Activated T-cell treated with anti-CD3 and anti-CD28 coated beads, Interleukin-2, amount 50 U/mL, for 72 hours (primary cell): Measurements from ENCODE around the gene RALGPS1. TPM values are rescaled to one million over a fixed set of nuclear protein-coding genes. Genes with fewer than 3 reads are reported as not detected.
A peak's percentile ranks its signal among the peaks of the same experiment; 100 is the strongest.

Source experiments
- ATAC-seq, 2 donors: fragments of 150-1000 bp; cut with Tn5 transposase; replicated peaks in 1 of 2; 2 replicates each; pipeline ENCODE4 v1.10.0; 2021; ENCODE audit warnings: moderate library complexity in 2 of 2, mild to moderate bottlenecking in 1 of 2
- DNase-seq, 2 donors: peaks; one replicate each; pipeline ENCODE4 v3.0.0; 2021 to 2022; ENCODE audit warnings: mixed read lengths in 1 of 2
- H3K27ac Mint-ChIP-seq: one replicate; pipeline ENCODE4 v1.8.0; 2022; ENCODE audit warnings: mild to moderate bottlenecking, moderate library complexity, mixed read lengths
- H3K27me3 Mint-ChIP-seq: one replicate; pipeline ENCODE4 v1.8.0; 2022; ENCODE audit warnings: low read depth, mixed read lengths
- H3K36me3 Mint-ChIP-seq, 2 donors: one replicate each; pipeline ENCODE4 v1.8.0; 2022; ENCODE audit warnings: mixed read lengths in 2 of 2, mild to moderate bottlenecking in 1 of 2; ENCODE audit not compliant: insufficient read depth in 2 of 2
- H3K4me1 Mint-ChIP-seq: one replicate; pipeline ENCODE4 v1.8.0; 2022; ENCODE audit warnings: low read depth, mixed read lengths
- H3K4me3 Mint-ChIP-seq, 2 donors: one replicate each; pipeline ENCODE4 v1.8.0; 2022; ENCODE audit warnings: mild to moderate bottlenecking in 2 of 2, mixed read lengths in 2 of 2, moderate library complexity in 2 of 2
- H3K9me3 Mint-ChIP-seq, 2 donors: one replicate each; pipeline ENCODE4 v1.8.0; 2022; ENCODE audit warnings: mixed read lengths in 2 of 2
- total RNA-seq, 2 donors: library from RNA; stranded (reverse); gene quantifications; one replicate each; pipeline ENCODE4 v1.2.3, GENCODE V29; 2022

Gene RALGPS1
- total RNA-seq, 2 donors from 2014 or later = 3.3 to 3.4 TPM

GRCh38 chr9:126885131-126885641, 29.4 kb upstream of the RALGPS1 start:
- Mint-ChIP-seq H3K4me3 (no peak overlapping the region), H3K9me3 (no peaks in the 10 kb centered on the region), H3K4me1 (no peaks in the 10 kb centered on the region), H3K36me3 (no peaks in the 10 kb centered on the region), H3K27ac (no peak overlapping the region), H3K27me3 (no peaks in the 10 kb centered on the region)
- ATAC-seq (no peak), DNase-seq (no peak)

GRCh38 chr9:126886034-126886822, 28.4 kb upstream of the RALGPS1 start:
- H3K27me3 Mint-ChIP-seq = no peaks in the 10 kb centered on the region
- DNase-seq = no peak
- ATAC-seq = no peak
- H3K27ac Mint-ChIP-seq = no peak overlapping the region
- no peaks in the 10 kb centered on the region for H3K36me3 Mint-ChIP-seq
- H3K4me1 Mint-ChIP-seq = no peaks in the 10 kb centered on the region
- H3K9me3 Mint-ChIP-seq = no peaks in the 10 kb centered on the region
- H3K4me3 Mint-ChIP-seq = no peak overlapping the region

DNA sequence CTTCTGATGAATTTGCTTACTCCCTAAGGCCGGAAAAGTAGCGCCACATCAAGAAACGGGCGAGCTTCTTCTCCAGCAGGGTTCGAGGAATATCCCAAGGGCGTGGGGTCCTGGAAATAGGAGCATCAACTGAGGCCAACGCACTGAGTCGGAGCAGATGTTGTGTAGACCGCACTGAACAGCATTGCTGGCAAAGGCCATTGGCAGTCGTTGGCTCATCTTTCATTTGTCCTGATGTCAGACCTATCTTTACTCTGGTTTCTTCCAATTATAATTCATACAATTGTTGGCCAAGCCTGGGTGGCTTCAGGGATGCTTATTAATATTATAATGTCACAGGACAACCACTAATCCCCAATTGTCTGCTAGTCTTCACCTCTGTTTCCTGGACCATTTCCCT, 27.7 kb upstream of the RALGPS1 start:
- no peaks in the 10 kb centered on the region for H3K36me3 Mint-ChIP-seq
- no peak for ATAC-seq
- no peaks in the 10 kb centered on the region for H3K27me3 Mint-ChIP-seq
- no peak overlapping the region for H3K4me3 Mint-ChIP-seq
- H3K27ac Mint-ChIP-seq = no peak overlapping the region
- no peaks in the 10 kb centered on the region for H3K4me1 Mint-ChIP-seq
- DNase-seq = no peak
- H3K9me3 Mint-ChIP-seq = no peaks in the 10 kb centered on the region

GRCh38 chr9:126891676-126892075, 22.9 kb upstream of the RALGPS1 start:
- no peak overlapping the region for H3K4me3 Mint-ChIP-seq
- H3K36me3 Mint-ChIP-seq = no peaks in the 10 kb centered on the region
- DNase-seq (no peak), ATAC-seq (no peak)
- H3K27me3 Mint-ChIP-seq = peaks cover 6% of the 10 kb centered on the region
- no peaks in the 10 kb centered on the region for H3K9me3 Mint-ChIP-seq
- H3K4me1 Mint-ChIP-seq = peaks cover 5% of the 10 kb centered on the region
- H3K27ac Mint-ChIP-seq = no peak overlapping the region

DNA sequence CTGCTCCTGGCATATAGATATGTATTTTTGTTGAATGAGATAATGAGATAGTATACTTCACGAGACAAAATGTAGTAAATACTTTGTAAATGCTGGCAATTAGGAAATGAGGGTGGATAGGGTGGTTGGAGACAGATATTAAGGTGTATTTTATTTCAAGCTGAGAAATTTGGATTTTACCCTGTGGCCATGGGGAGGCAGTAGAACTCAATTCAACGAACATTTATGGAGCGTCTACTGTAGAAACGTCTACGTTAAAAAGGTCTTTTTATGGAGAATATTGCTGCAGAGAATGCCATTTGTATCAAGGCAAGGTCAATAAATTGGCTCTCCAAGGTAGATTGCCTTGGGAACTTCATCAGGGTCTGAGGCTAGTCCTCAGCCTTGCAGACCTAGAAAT, 21.5 kb upstream of the RALGPS1 start:
- Mint-ChIP-seq H3K27ac (no peak overlapping the region), H3K4me3 (no peak overlapping the region), H3K36me3 (no peaks in the 10 kb centered on the region), H3K9me3 (no peaks in the 10 kb centered on the region), H3K27me3 (peaks cover 12% of the 10 kb centered on the region), H3K4me1 (peaks cover 5% of the 10 kb centered on the region)
- DNase-seq (no peak), ATAC-seq (no peak)

GRCh38 chr9:126894052-126894603, 20.5 kb upstream of the RALGPS1 start:
- H3K27me3 Mint-ChIP-seq = peaks cover 12% of the 10 kb centered on the region
- no peak overlapping the region for H3K27ac Mint-ChIP-seq
- H3K36me3 Mint-ChIP-seq = no peaks in the 10 kb centered on the region
- no peaks in the 10 kb centered on the region for H3K9me3 Mint-ChIP-seq
- H3K4me3 Mint-ChIP-seq = no peak overlapping the region
- no peak for DNase-seq
- peaks cover 5% of the 10 kb centered on the region for H3K4me1 Mint-ChIP-seq
- no peak for ATAC-seq

- Mint-ChIP-seq H3K4me1 (no peaks in the 10 kb centered on the region), H3K4me3 (no peak overlapping the region), H3K27ac (no peak overlapping the region), H3K27me3 (peaks cover 6% of the 10 kb centered on the region), H3K9me3 (peaks cover 0 to 8% of the 10 kb centered on the region in 2 donors), H3K36me3 (peaks cover 0 to 5% of the 10 kb centered on the region in 2 donors)
- no peak for ATAC-seq
- no peak for DNase-seq
Observed at GRCh38 chr9:126902210-126902609, 12.4 kb upstream of the RALGPS1 start.

DNA sequence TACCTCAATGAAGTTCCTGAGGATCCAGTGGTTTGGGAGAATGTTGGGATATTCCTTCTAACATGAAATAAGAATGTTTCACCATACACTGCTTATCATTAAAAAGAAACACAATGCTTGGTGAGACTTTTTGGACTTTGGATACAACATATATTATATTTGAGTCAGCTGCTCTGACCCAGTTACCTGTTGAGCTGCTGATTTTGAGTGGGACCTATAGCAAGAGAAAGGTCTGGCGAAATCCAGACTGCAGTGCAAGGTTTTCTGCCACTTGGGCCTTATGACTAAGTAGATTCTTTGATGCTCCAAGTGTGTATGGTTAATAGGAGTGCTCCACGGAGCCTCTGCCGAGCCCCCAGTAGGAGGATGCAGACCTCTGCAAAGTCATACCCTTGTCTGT, 10.0 kb upstream of the RALGPS1 start:
- H3K36me3 Mint-ChIP-seq = peaks cover 0 to 5% of the 10 kb centered on the region in 2 donors

GRCh38 chr9:126906091-126906490, 8.5 kb upstream of the RALGPS1 start:
- Mint-ChIP-seq H3K4me1 (no peaks in the 10 kb centered on the region), H3K9me3 (peaks cover 0 to 6% of the 10 kb centered on the region in 2 donors), H3K36me3 (peaks cover 0 to 3% of the 10 kb centered on the region in 2 donors), H3K27me3 (no peaks in the 10 kb centered on the region), H3K4me3 (no peak overlapping the region), H3K27ac (no peak overlapping the region)
- ATAC-seq (no peak), DNase-seq (no peak)

More for the DNA sequence above, 10.0 kb upstream of the RALGPS1 start:
- ATAC-seq (no peak), DNase-seq (no peak)
- Mint-ChIP-seq H3K4me3 (no peak overlapping the region), H3K27ac (no peak overlapping the region), H3K9me3 (peaks cover 0 to 8% of the 10 kb centered on the region in 2 donors), H3K4me1 (no peaks in the 10 kb centered on the region), H3K27me3 (no peaks in the 10 kb centered on the region)

DNA sequence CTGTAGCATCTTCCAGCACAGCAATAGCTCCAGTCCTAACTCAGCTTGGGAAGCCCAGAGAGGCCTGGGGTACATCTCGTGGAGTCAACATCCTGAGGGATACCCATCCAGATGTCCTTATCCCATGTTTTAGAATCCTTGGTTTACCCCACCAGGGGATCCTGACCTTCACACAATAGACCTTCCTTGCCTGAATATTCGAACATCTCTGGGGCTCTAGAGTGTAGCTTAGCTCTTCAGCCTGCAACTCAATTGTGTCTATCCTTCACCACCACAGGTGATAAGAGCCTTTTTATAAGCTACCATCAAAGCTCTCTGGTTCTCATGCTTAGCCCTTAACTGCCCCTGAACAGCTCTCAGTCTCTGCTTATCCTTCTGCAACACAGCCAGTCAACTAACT, 7.5 kb upstream of the RALGPS1 start:
- H3K27me3 Mint-ChIP-seq = peaks cover 3% of the 10 kb centered on the region
- peaks cover 0 to 3% of the 10 kb centered on the region in 2 donors for H3K9me3 Mint-ChIP-seq
- H3K4me3 Mint-ChIP-seq = no peak overlapping the region
- ATAC-seq (no peak), DNase-seq (no peak)
- no peaks in the 10 kb centered on the region for H3K36me3 Mint-ChIP-seq
- no peak overlapping the region for H3K27ac Mint-ChIP-seq
- H3K4me1 Mint-ChIP-seq = no peaks in the 10 kb centered on the region

DNA sequence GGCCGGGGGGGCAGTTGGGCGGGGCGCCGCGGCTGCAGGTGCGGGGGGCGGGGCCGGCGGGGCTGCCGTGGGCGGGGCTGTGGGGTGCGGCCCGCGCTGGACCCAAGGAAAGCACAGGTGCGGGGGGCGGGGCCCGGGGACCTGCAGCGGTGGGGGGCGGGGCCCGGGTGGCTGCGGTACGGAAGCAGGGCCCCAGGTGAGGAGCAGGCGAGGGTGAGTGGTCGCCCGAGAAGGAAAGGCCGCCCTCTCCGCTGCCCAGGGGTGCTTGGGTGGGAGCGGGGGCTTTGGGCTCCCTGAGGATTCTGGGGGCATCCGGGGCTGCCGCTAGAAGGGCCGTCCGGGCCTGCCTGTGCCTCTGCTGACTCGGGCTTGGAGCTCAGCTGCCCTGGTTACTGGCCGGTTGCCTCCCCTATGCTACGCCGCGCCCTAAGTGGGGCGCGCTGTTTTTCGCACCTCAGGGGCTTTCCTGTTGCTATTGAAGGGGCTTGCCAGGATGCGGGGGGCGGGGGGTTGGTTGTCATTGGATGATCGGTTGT, 767 bp downstream of the RALGPS1 start:
- H3K4me3 Mint-ChIP-seq = peak overlapping the region; percentile 59 to 66
- ATAC-seq (peak; percentile 6 to 14), DNase-seq (peak; percentile 32 to 41)
- H3K27ac Mint-ChIP-seq = no peak overlapping the region
- H3K9me3 Mint-ChIP-seq = peaks cover 0 to 4% of the 10 kb centered on the region in 2 donors
- H3K4me1 Mint-ChIP-seq = peaks cover 11% of the 10 kb centered on the region
- H3K36me3 Mint-ChIP-seq = no peaks in the 10 kb centered on the region
- peaks cover 32% of the 10 kb centered on the region for H3K27me3 Mint-ChIP-seq

DNA sequence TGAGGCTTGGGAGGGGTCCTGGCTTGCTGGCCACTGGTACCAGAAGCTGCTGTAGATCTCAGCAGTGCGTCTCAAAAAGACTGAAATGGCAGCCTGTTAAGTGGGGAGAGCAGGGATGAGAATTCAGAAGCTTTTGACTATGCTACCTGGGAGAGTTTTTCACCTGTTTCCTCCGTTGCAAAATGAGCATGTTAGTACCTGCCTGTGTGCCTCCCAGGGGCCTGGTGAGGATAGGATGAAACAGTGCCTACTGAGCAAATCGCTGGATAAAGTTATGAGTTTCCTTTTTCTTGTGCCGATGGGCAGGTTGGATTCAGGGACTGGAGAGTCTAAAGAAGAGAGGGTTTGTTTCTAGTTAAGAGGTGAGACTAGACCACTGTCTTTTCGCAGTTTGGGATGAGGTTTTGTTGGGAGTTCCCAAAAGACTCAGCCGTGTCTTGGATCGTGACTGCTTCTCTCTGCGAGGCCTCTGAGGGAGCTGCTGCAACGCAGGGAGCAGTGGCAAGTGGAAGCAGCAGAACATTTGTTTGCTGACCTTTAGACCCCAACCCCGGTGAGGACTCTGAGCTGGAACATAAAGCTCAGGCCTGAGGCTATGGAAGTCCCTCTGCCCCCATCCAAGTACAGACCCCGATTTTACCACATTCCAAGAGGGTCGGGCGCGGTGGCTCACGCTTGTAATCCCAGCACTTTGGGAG, 1.4 kb downstream of the RALGPS1 start:
- Mint-ChIP-seq H3K27me3 (peaks cover 32% of the 10 kb centered on the region), H3K36me3 (no peaks in the 10 kb centered on the region)
- no peak for DNase-seq

DNA sequence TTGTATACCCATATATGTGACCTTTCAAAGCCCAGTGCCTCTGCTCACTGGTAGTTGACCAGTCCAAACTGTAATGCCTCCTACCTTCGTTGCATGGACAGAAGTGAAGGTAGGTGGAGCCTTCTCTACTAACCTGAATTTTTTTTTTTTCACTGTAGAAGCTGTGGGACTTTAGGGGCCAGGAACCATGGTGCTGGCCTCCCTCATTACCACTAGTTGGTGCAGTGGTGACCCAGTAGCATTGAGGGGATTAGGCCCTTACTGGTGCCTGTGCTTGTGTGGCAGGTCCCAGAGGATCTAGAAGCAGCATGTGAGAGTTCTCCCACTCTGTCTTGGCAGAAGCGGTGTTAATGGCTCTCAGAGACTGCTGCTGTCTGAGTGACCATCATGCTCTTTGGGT, 2.3 kb downstream of the RALGPS1 start:
- DNase-seq = no peak
- no peak overlapping the region for H3K4me3 Mint-ChIP-seq

More for the DNA sequence above, 1.4 kb downstream of the RALGPS1 start:
- Mint-ChIP-seq H3K27ac (no peak overlapping the region), H3K9me3 (peaks cover 0 to 4% of the 10 kb centered on the region in 2 donors), H3K4me3 (peak overlapping the region; percentile 59 to 66), H3K4me1 (peaks cover 11% of the 10 kb centered on the region)
- ATAC-seq = no peak

More for the DNA sequence above, 2.3 kb downstream of the RALGPS1 start:
- H3K9me3 Mint-ChIP-seq = peaks cover 0 to 2% of the 10 kb centered on the region in 2 donors
- peaks cover 31% of the 10 kb centered on the region for H3K27me3 Mint-ChIP-seq
- H3K27ac Mint-ChIP-seq = no peak overlapping the region
- no peaks in the 10 kb centered on the region for H3K36me3 Mint-ChIP-seq
- ATAC-seq = no peak
- H3K4me1 Mint-ChIP-seq = peaks cover 11% of the 10 kb centered on the region
